Fibroblast of lung (primary cell): ENCODE results near the gene CBLC. TPM values are rescaled to one million over a fixed set of nuclear protein-coding genes. Genes with fewer than 3 reads are reported as not detected.

Experiments
- DNase-seq, 2 donors: peaks; one replicate each; pipeline versions ENCODE4 v3.0.0 to v3.0.0-alpha.2; 2010; ENCODE audit warnings: low read depth in 2 of 2
- H2AFZ ChIP-seq: 2 replicates; pipeline ENCODE4 v1.5.1; 2012; ENCODE audit warnings: low read length, control low read depth, inconsistent platforms
- H3K27ac ChIP-seq: 2 replicates; pipeline ENCODE4 v1.5.1; 2011; ENCODE audit warnings: low read length, control low read depth; ENCODE audit not compliant: insufficient read depth
- H3K27me3 ChIP-seq: 2 replicates; pipeline ENCODE4 v1.5.1; 2011; ENCODE audit warnings: mild to moderate bottlenecking, low read length; ENCODE audit not compliant: control insufficient read depth, insufficient read depth
- H3K36me3 ChIP-seq: 2 replicates; pipeline ENCODE4 v1.5.1; 2011; ENCODE audit warnings: low read length; ENCODE audit not compliant: control insufficient read depth, insufficient read depth
- H3K4me1 ChIP-seq: 2 replicates; pipeline ENCODE4 v1.5.1; 2011; ENCODE audit warnings: low read length; ENCODE audit not compliant: control insufficient read depth, insufficient read depth; ENCODE audit errors: extremely low read depth
- H3K4me2 ChIP-seq: 2 replicates; pipeline ENCODE4 v1.5.1; 2011; ENCODE audit warnings: low read length, control low read depth; ENCODE audit not compliant: insufficient read depth; ENCODE audit errors: extremely low read depth
- H3K4me3 ChIP-seq, 4 experiments: fragments of 200-600 bp in 1 of 4; sonication (generic) in 1 of 4; replicated peaks in 1 of 4; 2 replicates each; pipeline ENCODE4 v1.5.1; 2011 to 2016; ENCODE audit warnings: low read length in 4 of 4, low read depth in 3 of 4, mild to moderate bottlenecking in 3 of 4, control low read depth in 2 of 4, inconsistent platforms in 1 of 4, mixed read lengths in 1 of 4; ENCODE audit not compliant: insufficient read depth in 1 of 4; ENCODE audit errors: control extremely low read depth in 1 of 4
- H3K79me2 ChIP-seq: 2 replicates; pipeline ENCODE4 v1.5.1; 2012; ENCODE audit warnings: mild to moderate bottlenecking, low read length, inconsistent platforms; ENCODE audit not compliant: control insufficient read depth, insufficient read depth
- H3K9ac ChIP-seq: 2 replicates; pipeline ENCODE4 v1.5.1; 2011; ENCODE audit warnings: mild to moderate bottlenecking, low read length, control low read depth; ENCODE audit not compliant: insufficient read depth
- H3K9me3 ChIP-seq: 2 replicates; pipeline ENCODE4 v1.5.1; 2012; ENCODE audit warnings: low read depth, low read length; ENCODE audit not compliant: control insufficient read depth, insufficient read depth
- H4K20me1 ChIP-seq: 2 replicates; pipeline ENCODE4 v1.5.1; 2011; ENCODE audit warnings: low read length; ENCODE audit not compliant: control insufficient read depth, insufficient read depth; ENCODE audit errors: extremely low read depth
- EZH2 ChIP-seq: IDR thresholded peaks from 2 replicates; pipeline ENCODE4 v1.5.1; 2012; ENCODE audit warnings: low read length, control low read depth, mild to moderate bottlenecking; ENCODE audit errors: missing control alignments
- polyA plus RNA-seq, 2 donors: library from polyadenylated mRNA; depleted of rRNA in 1 of 2; stranded (reverse) in 1 of 2; unstranded in 1 of 2; fragments of >200 nt; gene quantifications; 2 replicates each; pipeline ENCODE4 v1.2.1, GENCODE V29; 2011 to 2012; ENCODE audit warnings: missing spikeins in 1 of 2
- total RNA-seq: library from RNA; depleted of rRNA; stranded (reverse); fragments of >200 nt; gene quantifications from 2 replicates; pipeline ENCODE4 v1.2.1, GENCODE V29; 2014
- TF ChIP-seq, protein P1 (sequence below), 2 donors: IDR thresholded peaks in 1 of 2; conservative IDR thresholded peaks in 1 of 2; 1 replicate in 1 of 2; 2 replicates in 1 of 2; pipeline ENCODE4 v1.5.1; 2011 to 2012; ENCODE audit warnings: low read length in 2 of 2, control low read depth in 1 of 2, inconsistent platforms in 1 of 2, low read depth in 1 of 2, mild to moderate bottlenecking in 1 of 2

Gene CBLC
- total and polyA plus RNA-seq, 2 donors (not counting 1 experiment from before 2014, with no cell fraction given), result 0.33 TPM; not detected in 1

DNA sequence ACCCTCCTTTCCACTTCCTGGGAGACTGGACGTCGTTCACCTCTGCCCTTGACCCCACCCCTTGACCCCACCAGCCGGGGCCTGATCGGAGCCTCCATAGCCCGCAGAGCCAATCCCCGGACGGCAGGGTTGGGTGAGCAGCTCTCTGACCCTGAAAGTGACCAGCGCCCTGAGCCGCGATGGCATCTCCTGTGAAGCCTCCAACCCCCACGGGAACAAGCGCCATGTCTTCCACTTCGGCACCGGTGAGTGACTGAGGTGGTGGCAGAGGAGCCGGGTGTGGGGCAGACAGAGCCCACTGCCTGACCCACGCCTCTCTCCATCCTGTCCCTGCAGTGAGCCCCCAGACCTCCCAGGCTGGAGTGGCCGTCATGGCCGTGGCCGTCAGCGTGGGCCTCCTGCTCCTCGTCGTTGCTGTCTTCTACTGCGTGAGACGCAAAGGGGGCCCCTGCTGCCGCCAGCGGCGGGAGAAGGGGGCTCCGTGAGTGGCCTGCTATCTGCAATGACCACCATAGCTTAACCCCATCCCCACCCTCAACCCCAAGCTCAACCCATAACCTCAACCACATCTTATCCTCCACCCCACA lies 41.6 kb downstream of the CBLC start:
- H3K27me3 ChIP-seq, result no peaks in the 10 kb centered on the region
- DNase-seq, result no peak
- no peaks in the 10 kb centered on the region for H3K79me2 ChIP-seq

DNA sequence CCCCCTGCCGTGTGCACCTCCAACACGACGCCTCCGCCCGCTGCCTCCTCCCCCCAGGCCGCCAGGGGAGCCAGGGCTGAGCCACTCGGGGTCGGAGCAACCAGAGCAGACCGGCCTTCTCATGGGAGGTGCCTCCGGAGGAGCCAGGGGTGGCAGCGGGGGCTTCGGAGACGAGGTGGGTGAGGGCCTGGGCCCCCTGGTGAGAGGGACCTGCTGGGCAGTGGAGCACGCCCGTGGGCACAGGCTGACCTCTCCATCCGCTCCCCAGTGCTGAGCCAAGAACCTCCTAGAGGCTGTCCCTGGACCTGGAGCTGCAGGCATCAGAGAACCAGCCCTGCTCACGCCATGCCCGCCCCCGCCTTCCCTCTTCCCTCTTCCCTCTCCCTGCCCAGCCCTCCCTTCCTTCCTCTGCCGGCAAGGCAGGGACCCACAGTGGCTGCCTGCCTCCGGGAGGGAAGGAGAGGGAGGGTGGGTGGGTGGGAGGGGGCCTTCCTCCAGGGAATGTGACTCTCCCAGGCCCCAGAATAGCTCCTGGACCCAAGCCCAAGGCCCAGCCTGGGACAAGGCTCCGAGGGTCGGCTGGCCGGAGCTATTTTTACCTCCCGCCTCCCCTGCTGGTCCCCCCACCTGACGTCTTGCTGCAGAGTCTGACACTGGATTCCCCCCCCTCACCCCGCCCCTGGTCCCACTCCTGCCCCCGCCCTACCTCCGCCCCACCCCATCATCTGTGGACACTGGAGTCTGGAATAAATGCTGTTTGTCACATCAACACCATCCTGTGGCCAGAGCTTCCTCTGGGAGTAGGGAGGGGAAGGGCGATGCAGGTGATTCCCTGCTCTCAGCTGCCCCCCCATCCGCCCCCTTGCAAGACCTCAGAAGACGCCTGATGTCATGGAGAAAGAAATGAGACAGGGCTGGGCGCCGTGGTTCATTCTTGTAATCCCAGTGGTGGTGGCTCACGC lies 43.2 kb downstream of the CBLC start:
- H3K9ac ChIP-seq, result no peak overlapping the region
- no peaks in the 10 kb centered on the region for H3K79me2 ChIP-seq
- H3K9me3 ChIP-seq, result no peaks in the 10 kb centered on the region
- no peak for TF ChIP-seq EZH2
- TF ChIP-seq, protein P1, sequence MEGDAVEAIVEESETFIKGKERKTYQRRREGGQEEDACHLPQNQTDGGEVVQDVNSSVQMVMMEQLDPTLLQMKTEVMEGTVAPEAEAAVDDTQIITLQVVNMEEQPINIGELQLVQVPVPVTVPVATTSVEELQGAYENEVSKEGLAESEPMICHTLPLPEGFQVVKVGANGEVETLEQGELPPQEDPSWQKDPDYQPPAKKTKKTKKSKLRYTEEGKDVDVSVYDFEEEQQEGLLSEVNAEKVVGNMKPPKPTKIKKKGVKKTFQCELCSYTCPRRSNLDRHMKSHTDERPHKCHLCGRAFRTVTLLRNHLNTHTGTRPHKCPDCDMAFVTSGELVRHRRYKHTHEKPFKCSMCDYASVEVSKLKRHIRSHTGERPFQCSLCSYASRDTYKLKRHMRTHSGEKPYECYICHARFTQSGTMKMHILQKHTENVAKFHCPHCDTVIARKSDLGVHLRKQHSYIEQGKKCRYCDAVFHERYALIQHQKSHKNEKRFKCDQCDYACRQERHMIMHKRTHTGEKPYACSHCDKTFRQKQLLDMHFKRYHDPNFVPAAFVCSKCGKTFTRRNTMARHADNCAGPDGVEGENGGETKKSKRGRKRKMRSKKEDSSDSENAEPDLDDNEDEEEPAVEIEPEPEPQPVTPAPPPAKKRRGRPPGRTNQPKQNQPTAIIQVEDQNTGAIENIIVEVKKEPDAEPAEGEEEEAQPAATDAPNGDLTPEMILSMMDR (conservative IDR thresholded peaks at IDR 0.05 in 1 of 2, IDR thresholded peaks at IDR 0.05 in 1 of 2; ENCODE audit: low read depth in 1 of 2, low read length in 2 of 2), result no peak
- H3K4me3 ChIP-seq, result no peak overlapping the region
- no peaks in the 10 kb centered on the region for H3K4me1 ChIP-seq
- peaks cover 7% of the 10 kb centered on the region for H3K27me3 ChIP-seq
- no peak for DNase-seq
- no peaks in the 10 kb centered on the region for H3K36me3 ChIP-seq
- H3K27ac ChIP-seq, result no peak overlapping the region
- H4K20me1 ChIP-seq, result no peaks in the 10 kb centered on the region
- H3K4me2 ChIP-seq, result no peak overlapping the region
- H2AFZ ChIP-seq, result no peak overlapping the region

More for the DNA sequence above, 41.6 kb downstream of the CBLC start:
- TF ChIP-seq EZH2, result no peak
- TF ChIP-seq, protein P1 (conservative IDR thresholded peaks at IDR 0.05 in 1 of 2, IDR thresholded peaks at IDR 0.05 in 1 of 2; ENCODE audit: low read depth in 1 of 2, low read length in 2 of 2), result no peak
- no peak overlapping the region for H3K9ac ChIP-seq
- no peaks in the 10 kb centered on the region for H3K9me3 ChIP-seq
- no peak overlapping the region for H3K27ac ChIP-seq
- H3K4me2 ChIP-seq, result no peak overlapping the region
- no peak overlapping the region for H3K4me3 ChIP-seq
- no peaks in the 10 kb centered on the region for H3K4me1 ChIP-seq
- H2AFZ ChIP-seq, result no peak overlapping the region
- H3K36me3 ChIP-seq, result no peaks in the 10 kb centered on the region
- H4K20me1 ChIP-seq, result no peaks in the 10 kb centered on the region

DNA sequence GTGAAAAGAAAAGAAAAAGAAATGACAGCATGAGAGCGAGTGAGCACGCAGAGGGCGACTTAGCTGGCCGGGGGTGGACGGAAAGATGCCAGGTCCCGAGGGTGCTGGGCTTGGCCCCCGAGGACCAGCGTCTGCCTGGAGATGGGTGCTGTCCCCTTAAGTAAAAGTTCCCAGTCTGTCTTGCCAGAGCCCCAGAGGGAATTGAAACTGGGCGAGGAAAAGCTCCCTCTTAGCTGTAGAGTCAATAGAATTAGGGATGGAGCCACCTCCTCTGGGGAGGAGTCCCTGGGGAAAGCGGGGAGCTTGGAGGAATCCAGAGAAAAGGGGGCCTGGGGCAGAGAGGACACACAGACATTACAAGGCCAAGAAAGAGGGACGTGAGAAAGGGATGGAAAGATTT lies 44.5 kb downstream of the CBLC start:
- no peaks in the 10 kb centered on the region for H3K9me3 ChIP-seq
- H3K27me3 ChIP-seq, result peaks cover 8% of the 10 kb centered on the region
- H3K27ac ChIP-seq, result no peak overlapping the region
- H2AFZ ChIP-seq, result no peak overlapping the region
- TF ChIP-seq, protein P1 (conservative IDR thresholded peaks at IDR 0.05 in 1 of 2, IDR thresholded peaks at IDR 0.05 in 1 of 2; ENCODE audit: low read depth in 1 of 2, low read length in 2 of 2), result no peak
- no peak for TF ChIP-seq EZH2
- H3K4me2 ChIP-seq, result no peak overlapping the region
- H3K79me2 ChIP-seq, result no peaks in the 10 kb centered on the region
- no peaks in the 10 kb centered on the region for H3K36me3 ChIP-seq
- H3K9ac ChIP-seq, result no peak overlapping the region
- DNase-seq, result no peak
- H4K20me1 ChIP-seq, result no peaks in the 10 kb centered on the region
- no peaks in the 10 kb centered on the region for H3K4me1 ChIP-seq
- no peak overlapping the region for H3K4me3 ChIP-seq
